GM23338 (cell line): ENCODE measurements around the gene ARHGEF2. TPM values are rescaled to one million over a fixed set of nuclear protein-coding genes. Genes with fewer than 3 reads are reported as not detected.
A peak's percentile ranks its signal among the peaks of the same experiment; 100 is the strongest.

ENCODE experiments used
- ATAC-seq: fragments of 200-7000 bp; cut with Tn5 transposase; 3 replicates; pipeline ENCODE4 v1.9.1; 2020
- DNase-seq: peaks from one replicate; pipeline ENCODE4 v3.0.0-alpha.2; 2015; ENCODE audit warnings: low spot score
- H2AFZ ChIP-seq: fragments of 200-600 bp; sonication (generic); 2 replicates; pipeline ENCODE4 v1.8.0; 2016; ENCODE audit warnings: antibody characterized with exemption, mild to moderate bottlenecking, moderate library complexity
- H3F3A ChIP-seq: fragments of 200-600 bp; sonication (generic); replicated peaks from 2 replicates; pipeline ENCODE4 v1.8.0; 2017; ENCODE audit warnings: antibody characterized with exemption, mixed run types, low read depth
- H3K27ac ChIP-seq: fragments of 200-600 bp; sonication (generic); 2 replicates; pipeline ENCODE4 v1.6.1; 2016; ENCODE audit warnings: low read depth
- H3K27me3 ChIP-seq: fragments of 200-600 bp; sonication (generic); 2 replicates; pipeline ENCODE4 v1.8.0; 2016; ENCODE audit warnings: mild to moderate bottlenecking, mixed run types, moderate library complexity; ENCODE audit not compliant: insufficient read depth
- H3K36me3 ChIP-seq: fragments of 200-600 bp; sonication (generic); 2 replicates; pipeline ENCODE4 v1.8.0; 2016; ENCODE audit warnings: mild to moderate bottlenecking; ENCODE audit not compliant: insufficient read depth
- H3K4me1 ChIP-seq: fragments of 200-600 bp; sonication (generic); 2 replicates; pipeline ENCODE4 v1.8.0; 2016; ENCODE audit warnings: mild to moderate bottlenecking, moderate library complexity; ENCODE audit not compliant: insufficient read depth
- H3K4me2 ChIP-seq: fragments of 200-600 bp; sonication (generic); 2 replicates; pipeline ENCODE4 v1.7.1; 2017; ENCODE audit warnings: mixed run types
- H3K4me3 ChIP-seq: fragments of 200-600 bp; sonication (generic); 2 replicates; pipeline ENCODE4 v1.6.1; 2016; ENCODE audit warnings: mixed run types
- H3K79me2 ChIP-seq: fragments of 200-600 bp; sonication (generic); replicated peaks from 2 replicates; pipeline ENCODE4 v1.8.0; 2017; ENCODE audit warnings: mild to moderate bottlenecking; ENCODE audit not compliant: insufficient read depth
- H3K9me2 ChIP-seq: fragments of 200-600 bp; sonication (generic); 2 replicates; pipeline ENCODE4 v1.8.0; 2017; ENCODE audit not compliant: insufficient read depth
- H4K20me1 ChIP-seq: fragments of 200-600 bp; sonication (generic); replicated peaks from 2 replicates; pipeline ENCODE4 v1.8.0; 2017; ENCODE audit warnings: mild to moderate bottlenecking; ENCODE audit not compliant: insufficient read depth
- H3K27ac Mint-ChIP-seq: 2 replicates; pipeline ENCODE4 v1.8.0; 2020; ENCODE audit warnings: inconsistent platforms, mild to moderate bottlenecking, moderate library complexity, mixed read lengths
- H3K27me3 Mint-ChIP-seq: 3 replicates; pipeline ENCODE4 v1.8.0; 2022; ENCODE audit warnings: low read depth, mild to moderate bottlenecking, moderate library complexity, mixed read lengths, inconsistent platforms; ENCODE audit not compliant: insufficient read depth, poor library complexity
- H3K36me3 Mint-ChIP-seq: 3 replicates; pipeline ENCODE4 v1.8.0; 2021; ENCODE audit warnings: low read depth, mild to moderate bottlenecking, inconsistent platforms, moderate library complexity, mixed read lengths
- H3K4me1 Mint-ChIP-seq: 3 replicates; pipeline ENCODE4 v1.8.0; 2020; ENCODE audit warnings: mild to moderate bottlenecking, inconsistent platforms, mixed read lengths
- H3K4me3 Mint-ChIP-seq: 3 replicates; pipeline ENCODE4 v1.8.0; 2021; ENCODE audit warnings: moderate library complexity, mild to moderate bottlenecking, inconsistent platforms, mixed read lengths
- H3K9me3 Mint-ChIP-seq: 3 replicates; pipeline ENCODE4 v1.8.0; 2020; ENCODE audit warnings: moderate library complexity, mild to moderate bottlenecking, inconsistent platforms, mixed read lengths
- CREB1 ChIP-seq: fragments of 250-450 bp; sonication (Bioruptor Pico); IDR thresholded peaks from 2 replicates; pipeline ENCODE4 v1.5.0; 2020; ENCODE audit warnings: low read depth, mild to moderate bottlenecking, moderate library complexity
- CTCF ChIP-seq, 2 experiments: fragments of 200-600 bp in 1 of 2; sonication (generic) in 1 of 2; conservative IDR thresholded peaks; 2 replicates each; pipeline versions ENCODE4 v1.5.1 to v1.6.1; 2016 to 2017; ENCODE audit warnings: antibody characterized with exemption in 2 of 2, low read depth in 2 of 2, mild to moderate bottlenecking in 2 of 2, moderate library complexity in 1 of 2
- EZH2phosphoT487 ChIP-seq: fragments of 200-600 bp; sonication (generic); IDR thresholded peaks from one replicate; pipeline ENCODE4 v1.8.1; 2018; ENCODE audit warnings: antibody characterized with exemption; ENCODE audit not compliant: unreplicated experiment
- NANOG ChIP-seq: IDR thresholded peaks from 2 replicates; pipeline ENCODE4 v1.6.1; 2016; ENCODE audit warnings: antibody characterized with exemption, borderline replicate concordance
- REST ChIP-seq: IDR thresholded peaks from one replicate; pipeline ENCODE4 v1.6.1; 2018; ENCODE audit warnings: antibody characterized with exemption; ENCODE audit not compliant: unreplicated experiment
- ZNF331 ChIP-seq: fragments of 250-450 bp; sonication (Bioruptor Pico); IDR thresholded peaks from 2 replicates; pipeline ENCODE4 v1.5.0; 2020; ENCODE audit warnings: low read depth, mild to moderate bottlenecking, moderate library complexity
- polyA plus RNA-seq: library from polyadenylated mRNA; unstranded; fragments of >200 nt; fragmentation: Nextera tagmentation; extraction: Ambion mirVana; gene quantifications from 2 replicates; pipeline ENCODE4 v1.2.1, GENCODE V29; 2016
- total RNA-seq: library from RNA; depleted of rRNA; stranded (reverse); fragments of >200 nt; shearing (Covaris generic); gene quantifications from 2 replicates; pipeline ENCODE4 v1.2.3, GENCODE V29; 2014

Gene ARHGEF2
- total and polyA plus RNA-seq, 2 experiments from 2014 or later: 23.0 to 87.6 TPM

- Histone ChIP-seq H3K4me3 (peak overlapping the region; percentile 33; the same call in 1 of the 2 replicates), H2AFZ (no peak overlapping the region), H3K9me2 (no peaks in the 10 kb centered on the region), H3K27me3 (no peaks in the 10 kb centered on the region), H3K27ac (peak overlapping the region; percentile 69), H3K79me2 (no peaks in the 10 kb centered on the region), H4K20me1 (no peaks in the 10 kb centered on the region), H3K4me2 (peak overlapping the region; percentile 72), H3K36me3 (no peaks in the 10 kb centered on the region), H3F3A (peaks cover 16% of the 10 kb centered on the region), H3K4me1 (peaks cover 46% of the 10 kb centered on the region)
- peak; percentile 66 for ATAC-seq
- Mint-ChIP-seq H3K36me3 (peaks cover 8% of the 10 kb centered on the region), H3K9me3 (peaks cover 3% of the 10 kb centered on the region; the same call in 2 of the 3 replicates), H3K4me3 (peak overlapping the region; percentile 61), H3K27ac (peak overlapping the region; percentile 97), H3K27me3 (peaks cover 15% of the 10 kb centered on the region), H3K4me1 (peaks cover 68% of the 10 kb centered on the region)
- TF ChIP-seq CREB1 (CRISPR knock-in tag) (no peak), CTCF (conservative IDR thresholded peaks at IDR 0.05; ENCODE audit: low read depth in 2 of 2) (peak in 1 of 2 experiments; percentile 33; a peak in 3 of 4 replicates)
- peak; percentile 74 for DNase-seq
These were observed 5.1 kb upstream of the ARHGEF2 start for GRCh38 chr1:155983191-155984024.

GRCh38 chr1:155982106-155982505 lies 3.8 kb upstream of the ARHGEF2 start:
- peak overlapping the region; percentile 34; the same call in 1 of the 3 replicates for H3K4me3 Mint-ChIP-seq
- H3K79me2 ChIP-seq: peaks cover 7% of the 10 kb centered on the region
- H3K27me3 ChIP-seq: no peaks in the 10 kb centered on the region
- H3K27me3 Mint-ChIP-seq: peaks cover 18% of the 10 kb centered on the region
- H3K9me3 Mint-ChIP-seq: no peaks in the 10 kb centered on the region; the same call in 1 of the 3 replicates
- H2AFZ ChIP-seq: no peak overlapping the region
- no peak overlapping the region for H3K27ac Mint-ChIP-seq
- H4K20me1 ChIP-seq: peaks cover 3% of the 10 kb centered on the region
- H3K36me3 Mint-ChIP-seq: peaks cover 8% of the 10 kb centered on the region
- no peaks in the 10 kb centered on the region for H3K9me2 ChIP-seq
- H3K27ac ChIP-seq: no peak overlapping the region
- DNase-seq (no peak), ATAC-seq (no peak)
- TF ChIP-seq CTCF (conservative IDR thresholded peaks at IDR 0.05; ENCODE audit: low read depth in 2 of 2) (no peak), ZNF331 (CRISPR knock-in tag) (no peak), CREB1 (CRISPR knock-in tag) (no peak), EZH2phosphoT487 (no peak), NANOG (no peak), REST (no peak)
- H3K4me1 ChIP-seq: peaks cover 48% of the 10 kb centered on the region
- H3K4me1 Mint-ChIP-seq: peaks cover 59% of the 10 kb centered on the region
- no peaks in the 10 kb centered on the region for H3K36me3 ChIP-seq
- H3F3A ChIP-seq: peaks cover 16% of the 10 kb centered on the region
- H3K4me3 ChIP-seq: no peak overlapping the region
- H3K4me2 ChIP-seq: 0 out of 2 replicates have a peak overlapping the region, but pooled peaks have one; percentile 26
